CD14-positive monocyte (primary cell): Measurements from ENCODE around the gene STX8. TPM values are rescaled to one million over a fixed set of nuclear protein-coding genes. Genes with fewer than 3 reads are reported as not detected.

Experiments used
- DNase-seq, 3 donors: peaks; one replicate each; pipeline ENCODE4 v3.0.0-alpha.2; 2011 to 2022
- H2AFZ ChIP-seq: 2 replicates; pipeline ENCODE4 v1.6.0; 2012; ENCODE audit warnings: mild to moderate bottlenecking, low read depth, low read length, inconsistent platforms; ENCODE audit not compliant: insufficient read depth, poor library complexity, severe bottlenecking
- H3K27ac ChIP-seq, 2 donors: 1 replicate in 1 of 2; 2 replicates in 1 of 2; pipeline ENCODE4 v1.5.1; 2012 to 2013; ENCODE audit warnings: low read length in 2 of 2, control low read depth in 1 of 2, inconsistent platforms in 1 of 2, low read depth in 1 of 2, mild to moderate bottlenecking in 1 of 2
- H3K27me3 ChIP-seq, 2 donors: one replicate each; pipeline versions ENCODE4 v1.6.0 to v1.6.1; 2011 to 2013; ENCODE audit warnings: low read length in 2 of 2; ENCODE audit not compliant: control insufficient read depth in 2 of 2, insufficient read depth in 2 of 2
- H3K36me3 ChIP-seq, 2 donors: replicated peaks in 1 of 2; 1 replicate in 1 of 2; 2 replicates in 1 of 2; pipeline versions ENCODE4 v1.5.1 to v1.6.1; 2012 to 2013; ENCODE audit warnings: low read length in 2 of 2, control low read depth in 1 of 2, inconsistent platforms in 1 of 2, mild to moderate bottlenecking in 1 of 2; ENCODE audit not compliant: insufficient read depth in 2 of 2, control insufficient read depth in 1 of 2
- H3K4me1 ChIP-seq, 2 donors: 1 replicate in 1 of 2; 2 replicates in 1 of 2; pipeline versions ENCODE4 v1.5.1 to v1.6.1; 2012 to 2013; ENCODE audit warnings: low read length in 2 of 2, control low read depth in 1 of 2, inconsistent platforms in 1 of 2, mild to moderate bottlenecking in 1 of 2, moderate library complexity in 1 of 2; ENCODE audit not compliant: insufficient read depth in 2 of 2, control insufficient read depth in 1 of 2
- H3K4me2 ChIP-seq: replicated peaks from 2 replicates; pipeline ENCODE3; 2012; ENCODE audit warnings: low read length, moderate library complexity, mild to moderate bottlenecking; ENCODE audit not compliant: poor library complexity, severe bottlenecking; ENCODE audit errors: extremely low read depth
- H3K4me3 ChIP-seq, 3 experiments: fragments of 200-600 bp in 1 of 3; sonication (generic) in 1 of 3; replicated peaks in 1 of 3; 1 replicate in 2 of 3; 2 replicates in 1 of 3; pipeline ENCODE4 v1.5.1; 2011 to 2013; ENCODE audit warnings: low read length in 3 of 3, mild to moderate bottlenecking in 3 of 3, control low read depth in 2 of 3, low read depth in 2 of 3, inconsistent platforms in 1 of 3, moderate library complexity in 1 of 3
- H3K79me2 ChIP-seq: 2 replicates; pipeline ENCODE4 v1.6.0; 2012; ENCODE audit warnings: mild to moderate bottlenecking, control low read depth, inconsistent platforms, low read length, moderate library complexity; ENCODE audit not compliant: insufficient read depth
- H3K9ac ChIP-seq: 2 replicates; pipeline ENCODE4 v1.6.0; 2017; ENCODE audit warnings: low read length, mild to moderate bottlenecking; ENCODE audit not compliant: insufficient read depth, poor library complexity, severe bottlenecking
- H3K9me3 ChIP-seq, 2 donors: replicated peaks in 1 of 2; 1 replicate in 1 of 2; 2 replicates in 1 of 2; pipeline versions ENCODE4 v1.5.1 to v1.6.1; 2012 to 2013; ENCODE audit warnings: low read length in 2 of 2, control low read depth in 1 of 2; ENCODE audit not compliant: control insufficient read depth in 1 of 2, insufficient read depth in 1 of 2
- H4K20me1 ChIP-seq: 2 replicates; pipeline ENCODE4 v1.6.0; 2012; ENCODE audit warnings: mild to moderate bottlenecking, low read length, control low read depth, moderate library complexity; ENCODE audit not compliant: insufficient read depth
- H3K27ac Mint-ChIP-seq, 7 donors: one replicate each; pipeline ENCODE4 v1.8.0; 2020; ENCODE audit warnings: mild to moderate bottlenecking in 7 of 7, mixed read lengths in 7 of 7, moderate library complexity in 6 of 7, inconsistent platforms in 2 of 7
- H3K27me3 Mint-ChIP-seq, 3 donors: one replicate each; pipeline ENCODE4 v1.8.0; 2021 to 2022; ENCODE audit warnings: low read depth in 3 of 3, mild to moderate bottlenecking in 3 of 3, mixed read lengths in 3 of 3, moderate library complexity in 3 of 3, inconsistent platforms in 1 of 3
- H3K36me3 Mint-ChIP-seq, 2 donors: one replicate each; pipeline ENCODE4 v1.8.0; 2020; ENCODE audit warnings: mixed read lengths in 2 of 2, inconsistent platforms in 1 of 2, mild to moderate bottlenecking in 1 of 2
- H3K4me1 Mint-ChIP-seq: one replicate; pipeline ENCODE4 v1.8.0; 2020; ENCODE audit warnings: mild to moderate bottlenecking, mixed read lengths
- H3K4me3 Mint-ChIP-seq, 2 donors: one replicate each; pipeline ENCODE4 v1.8.0; 2020; ENCODE audit warnings: mild to moderate bottlenecking in 2 of 2, mixed read lengths in 2 of 2, moderate library complexity in 1 of 2
- H3K9me3 Mint-ChIP-seq, 7 donors: one replicate each; pipeline ENCODE4 v1.8.0; 2020 to 2022; ENCODE audit warnings: mixed read lengths in 7 of 7, mild to moderate bottlenecking in 6 of 7, moderate library complexity in 6 of 7, inconsistent platforms in 2 of 7
- WGBS: methylation state at CpG from one replicate; pipeline ENCODE4 v1.1.5; 2013; ENCODE audit warnings: missing lambda C conversion rate; ENCODE audit not compliant: insufficient coverage; 5-methylcytosine and 5-hydroxymethylcytosine counted together
- intact Hi-C, 2 donors: fragments of 100-400 bp; cut with micrococcal nuclease; formaldehyde crosslinking; loops; one replicate each; pipeline versions ENCODE4 v1.15.0 to v1.15.1; 2023
- polyA plus RNA-seq, 3 donors: library from polyadenylated mRNA; depleted of rRNA in 1 of 3; unstranded in 2 of 3; stranded (reverse) in 1 of 3; fragments of 300-500 nt in 2 of 3; fragments of >200 nt in 1 of 3; fragmentation: Illumina TruSeq in 2 of 3; gene quantifications; 1 replicate in 2 of 3; 2 replicates in 1 of 3; pipeline ENCODE4 v1.2.3, GENCODE V29; 2012 to 2021
- TF ChIP-seq, protein P1 (sequence below): fragments of 200-600 bp; IDR thresholded peaks from one replicate; pipeline ENCODE4 v1.8.0; 2022; ENCODE audit warnings: antibody characterized with exemption, mild to moderate bottlenecking

Gene STX8
- polyA plus RNA-seq, 3 donors, result 44.4 to 170 (median 142) TPM

DNA sequence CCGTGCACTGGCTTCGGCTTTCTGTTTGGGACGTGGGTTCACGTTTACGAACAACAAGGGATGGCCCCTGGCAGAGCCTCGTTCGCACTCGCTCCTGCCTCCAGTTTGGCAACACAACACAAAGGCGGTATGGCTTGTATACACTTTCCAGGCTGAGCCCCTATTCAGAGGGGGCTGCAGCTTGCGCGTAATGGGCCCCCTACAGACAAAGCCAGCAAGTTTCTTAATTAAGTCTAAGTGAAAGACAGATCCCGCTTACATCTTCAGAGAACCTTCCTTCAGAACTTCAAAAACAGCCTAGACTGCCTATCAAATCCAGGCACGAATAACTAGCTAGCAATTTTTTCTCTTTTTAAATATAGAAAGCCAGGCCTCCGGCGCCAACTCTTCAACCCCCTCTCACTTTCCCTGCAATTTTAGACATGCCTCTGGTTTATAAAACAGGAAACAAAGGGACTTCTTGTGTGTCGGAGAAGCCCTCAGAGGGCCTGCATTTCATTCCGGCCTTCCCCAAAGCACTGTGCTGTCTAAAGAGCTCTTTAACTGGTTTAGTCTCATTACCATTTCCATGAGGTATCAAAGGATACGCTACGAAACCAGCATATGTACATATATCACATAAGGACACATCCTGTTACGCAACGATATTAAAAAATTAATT, 244.9 kb downstream of the STX8 start:
- no peak for DNase-seq
- peaks cover 0 to 3% (median 1%) of the 10 kb centered on the region in 3 donors for H3K27me3 Mint-ChIP-seq

DNA sequence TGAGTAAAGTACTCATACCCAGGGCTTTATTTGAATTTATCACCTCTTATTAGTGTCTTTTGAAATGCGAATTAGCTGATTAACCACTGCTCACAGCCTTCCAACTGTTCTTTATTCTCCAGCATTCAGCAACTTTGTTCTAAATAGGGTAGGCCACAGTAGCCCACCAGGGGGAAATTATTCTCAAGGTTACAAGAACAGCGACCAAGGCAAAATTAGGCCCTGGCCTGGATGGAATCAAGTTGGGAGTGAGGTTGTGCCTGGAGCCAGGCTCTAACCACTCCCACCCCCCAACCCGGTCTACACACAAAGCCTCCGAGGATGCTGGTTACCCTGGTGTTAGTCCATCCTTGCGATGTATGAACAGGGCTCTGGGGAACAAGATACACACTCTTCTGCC, 245.5 kb downstream of the STX8 start:
- Mint-ChIP-seq H3K27ac (peak overlapping the region in 1 of 7 donors; percentile 64), H3K27me3 (peaks cover 0 to 3% (median 1%) of the 10 kb centered on the region in 3 donors), H3K36me3 (peaks cover 6% of the 10 kb centered on the region in 2 donors), H3K4me3 (no peak overlapping the region), H3K4me1 (peaks cover 2% of the 10 kb centered on the region), H3K9me3 (peaks cover 8 to 14% (median 10%) of the 10 kb centered on the region in 7 donors)
- no peak overlapping the region for H3K4me3 ChIP-seq
- WGBS, result no CpG with 5 or more reads among the region's 5 CpGs
- H3K27ac ChIP-seq, result no peak overlapping the region
- no peaks in the 10 kb centered on the region for H4K20me1 ChIP-seq
- H3K79me2 ChIP-seq, result no peaks in the 10 kb centered on the region
- no peaks in the 10 kb centered on the region for H3K4me1 ChIP-seq
- H2AFZ ChIP-seq, result no peak overlapping the region
- H3K36me3 ChIP-seq, result peaks cover 0 to 6% of the 10 kb centered on the region in 2 donors
- TF ChIP-seq, protein P1, sequence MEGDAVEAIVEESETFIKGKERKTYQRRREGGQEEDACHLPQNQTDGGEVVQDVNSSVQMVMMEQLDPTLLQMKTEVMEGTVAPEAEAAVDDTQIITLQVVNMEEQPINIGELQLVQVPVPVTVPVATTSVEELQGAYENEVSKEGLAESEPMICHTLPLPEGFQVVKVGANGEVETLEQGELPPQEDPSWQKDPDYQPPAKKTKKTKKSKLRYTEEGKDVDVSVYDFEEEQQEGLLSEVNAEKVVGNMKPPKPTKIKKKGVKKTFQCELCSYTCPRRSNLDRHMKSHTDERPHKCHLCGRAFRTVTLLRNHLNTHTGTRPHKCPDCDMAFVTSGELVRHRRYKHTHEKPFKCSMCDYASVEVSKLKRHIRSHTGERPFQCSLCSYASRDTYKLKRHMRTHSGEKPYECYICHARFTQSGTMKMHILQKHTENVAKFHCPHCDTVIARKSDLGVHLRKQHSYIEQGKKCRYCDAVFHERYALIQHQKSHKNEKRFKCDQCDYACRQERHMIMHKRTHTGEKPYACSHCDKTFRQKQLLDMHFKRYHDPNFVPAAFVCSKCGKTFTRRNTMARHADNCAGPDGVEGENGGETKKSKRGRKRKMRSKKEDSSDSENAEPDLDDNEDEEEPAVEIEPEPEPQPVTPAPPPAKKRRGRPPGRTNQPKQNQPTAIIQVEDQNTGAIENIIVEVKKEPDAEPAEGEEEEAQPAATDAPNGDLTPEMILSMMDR, result no peak
- intact Hi-C loops, result no loop called here
- no peak overlapping the region for H3K9ac ChIP-seq
- no peak for DNase-seq
- H3K27me3 ChIP-seq, result no peaks in the 10 kb centered on the region
- no peak overlapping the region for H3K4me2 ChIP-seq
- H3K9me3 ChIP-seq, result peaks cover 7 to 10% of the 10 kb centered on the region in 2 donors

More for the DNA sequence above, 244.9 kb downstream of the STX8 start:
- no peak overlapping the region for H2AFZ ChIP-seq
- Mint-ChIP-seq H3K9me3 (peaks cover 11 to 20% (median 13%) of the 10 kb centered on the region in 7 donors), H3K4me1 (peaks cover 2% of the 10 kb centered on the region), H3K27ac (peak overlapping the region in 1 of 7 donors; percentile 64), H3K4me3 (no peak overlapping the region), H3K36me3 (peaks cover 6% of the 10 kb centered on the region in 2 donors)
- intact Hi-C loops, result no loop called here
- no peaks in the 10 kb centered on the region for H3K79me2 ChIP-seq
- no peak overlapping the region for H3K9ac ChIP-seq
- H4K20me1 ChIP-seq, result no peaks in the 10 kb centered on the region
- WGBS, result 96% methylated on average over 15 of the region's 21 CpGs
- H3K4me1 ChIP-seq, result no peaks in the 10 kb centered on the region
- TF ChIP-seq, protein P1, result no peak
- peaks cover 8 to 15% of the 10 kb centered on the region in 2 donors for H3K9me3 ChIP-seq
- no peak overlapping the region for H3K4me2 ChIP-seq
- H3K27ac ChIP-seq, result no peak overlapping the region
- no peak overlapping the region for H3K4me3 ChIP-seq
- H3K36me3 ChIP-seq, result peaks cover 0 to 8% of the 10 kb centered on the region in 2 donors
- H3K27me3 ChIP-seq, result no peaks in the 10 kb centered on the region
